ENCODE results near the gene BACE2.
"Not testable (repeated sequence)": the region's sequence is repeated elsewhere in the genome, so short reads cannot be mapped to it uniquely, and the experiment has no call there.

The BACE2 gene

GRCh38 chr21:41280115-41280919 lies 112.4 kb downstream of the BACE2 start:
- DNase-seq (ENCODE audit: low read depth): no peak

DNA sequence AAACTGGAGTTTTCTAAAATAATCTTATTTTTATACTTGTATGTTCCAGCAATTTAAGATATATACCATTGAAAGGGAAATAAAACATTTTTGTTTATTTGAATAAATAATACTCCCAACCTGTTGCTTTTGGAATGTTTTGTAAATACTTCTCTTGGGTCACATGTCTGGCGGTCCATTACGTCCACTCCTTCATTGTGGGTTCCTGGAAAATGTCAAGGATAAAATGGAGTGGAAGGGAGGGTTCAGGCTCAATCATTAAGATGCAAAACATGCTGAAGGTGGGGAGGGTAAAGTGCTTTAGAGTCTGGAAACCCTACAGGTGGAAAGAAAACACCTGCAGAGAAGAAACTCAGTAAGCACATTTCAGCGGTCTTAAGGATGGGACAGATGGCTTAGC lies 114.5 kb downstream of the BACE2 start:
- no peak for DNase-seq (ENCODE audit: low read depth)

GRCh38 chr21:41283211-41283818 lies 115.4 kb downstream of the BACE2 start:
- no peak for DNase-seq (ENCODE audit: low read depth)

- no peak for DNase-seq (ENCODE audit: low read depth)
These were observed 121.5 kb downstream of the BACE2 start for GRCh38 chr21:41289431-41289830.

DNA sequence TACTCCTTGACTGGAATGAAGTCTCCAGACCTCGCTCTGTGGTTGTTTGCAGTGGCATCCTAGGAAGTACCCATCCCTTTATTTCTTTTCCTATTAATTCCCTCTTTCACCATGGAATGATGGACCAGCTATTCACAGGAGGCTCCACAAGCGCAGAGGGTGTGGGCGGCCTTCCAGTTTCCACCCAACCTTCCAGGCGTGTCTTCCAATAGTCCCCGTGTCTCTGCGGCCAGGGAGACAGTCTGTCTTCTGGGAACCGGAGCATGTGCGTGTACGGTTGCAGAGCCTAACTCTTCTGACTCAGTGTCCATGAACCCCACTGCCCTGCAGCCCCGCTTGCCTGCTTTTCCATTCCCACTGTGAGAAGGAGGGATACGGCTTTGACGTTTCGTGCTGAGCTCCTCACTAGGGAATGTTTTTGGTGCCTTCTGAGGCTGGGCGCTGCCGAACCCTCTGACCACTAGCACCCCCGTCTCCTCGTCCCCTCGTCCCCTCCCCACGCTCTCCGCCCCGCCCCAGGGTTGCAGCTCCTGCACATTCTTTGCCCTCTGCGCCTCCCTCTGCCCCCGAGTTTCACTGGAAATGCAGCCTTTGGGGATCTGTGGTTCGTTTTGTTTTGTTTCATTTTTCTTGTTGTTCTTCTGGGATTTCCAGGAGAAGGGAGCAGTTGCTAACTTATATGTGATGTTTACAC lies 122.3 kb downstream of the BACE2 start:
- no peak for DNase-seq (ENCODE audit: low read depth)

DNA sequence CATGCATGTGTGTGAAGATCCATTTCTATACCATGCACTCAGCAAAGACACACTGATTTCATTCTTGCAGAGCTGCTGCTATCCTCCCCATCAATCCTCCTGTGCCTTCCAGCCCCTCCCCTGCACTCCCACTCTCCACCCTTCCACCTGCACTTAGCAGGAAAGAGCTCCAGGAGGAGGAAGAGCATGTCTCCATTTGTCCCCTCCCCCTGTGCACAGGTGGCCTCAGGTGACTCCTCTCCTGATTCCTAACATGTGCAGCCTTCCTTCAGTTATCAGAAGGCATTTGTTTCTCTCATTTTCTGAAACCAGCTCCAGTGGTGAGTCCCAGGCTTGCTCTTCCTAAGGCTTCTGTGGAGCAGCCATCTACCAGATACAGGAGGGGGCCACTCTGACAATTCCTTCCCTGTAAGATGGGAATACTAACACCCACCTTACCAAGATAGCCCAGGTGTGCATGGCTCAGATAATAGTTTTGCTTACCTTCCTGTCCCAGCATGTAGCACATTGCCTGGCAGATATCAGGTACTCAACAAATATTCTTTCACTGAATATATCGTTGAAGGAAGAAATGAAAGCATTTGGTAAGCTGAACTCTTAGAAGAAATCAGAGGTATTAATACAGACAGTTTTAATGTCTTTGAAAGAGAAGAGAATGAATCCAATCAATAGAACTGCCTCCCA lies 126.7 kb downstream of the BACE2 start:
- no peak for DNase-seq (ENCODE audit: low read depth)

- DNase-seq (ENCODE audit: low read depth): no peak
These were observed 127.8 kb downstream of the BACE2 start for GRCh38 chr21:41295721-41296254.

DNA sequence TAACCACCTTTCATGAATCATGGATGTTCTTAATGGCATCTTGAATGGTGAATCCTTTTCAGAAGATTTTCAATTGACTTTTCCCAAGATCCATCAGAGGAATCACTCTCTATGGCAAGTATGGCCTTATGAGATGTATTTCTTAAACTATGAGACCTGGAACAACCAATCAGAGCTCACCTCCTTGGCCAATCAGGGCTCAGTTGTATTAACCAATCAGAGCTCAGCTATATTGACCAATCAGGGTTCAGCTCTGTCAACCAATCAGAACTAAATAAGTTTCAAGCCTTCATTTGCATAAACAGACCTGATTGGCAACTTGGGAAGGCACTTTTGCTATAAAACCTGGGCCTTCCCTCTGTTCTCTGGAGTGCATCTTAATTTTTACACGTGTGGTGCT lies 135.0 kb downstream of the BACE2 start:
- DNase-seq (ENCODE audit: low read depth): no peak

DNA sequence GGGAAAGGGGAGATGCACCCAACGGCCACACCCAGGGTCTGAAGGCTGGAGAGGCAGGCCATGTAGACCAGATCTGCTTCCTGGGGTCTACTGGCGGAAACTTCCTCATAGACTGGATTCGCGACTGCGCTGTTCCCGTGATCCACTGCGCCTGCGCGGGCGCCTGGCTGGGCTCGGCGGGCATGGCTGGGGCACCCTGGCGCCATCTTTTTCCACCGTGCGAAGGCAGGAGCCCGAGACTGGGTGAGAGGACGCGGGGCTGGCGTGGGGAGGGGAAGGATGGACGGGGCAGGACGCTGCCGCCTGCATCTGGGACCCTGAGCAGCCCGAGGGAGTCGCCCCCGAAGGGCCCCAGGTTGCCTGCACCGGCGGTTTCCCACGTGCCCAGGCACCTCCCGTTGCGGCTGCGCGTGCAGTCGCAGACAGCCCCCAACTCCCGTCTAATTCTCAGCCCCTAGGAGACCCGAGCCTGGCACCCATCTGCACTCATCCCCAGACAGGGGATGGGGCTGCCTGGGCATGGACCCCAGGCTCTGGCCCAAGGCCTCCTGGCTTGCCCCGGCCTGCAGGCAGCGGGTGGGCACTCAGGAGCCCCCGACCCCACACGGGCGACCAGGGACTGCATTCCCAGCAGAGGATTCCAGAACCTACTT lies 136.2 kb downstream of the BACE2 start:
- no peak for DNase-seq (ENCODE audit: low read depth)

DNA sequence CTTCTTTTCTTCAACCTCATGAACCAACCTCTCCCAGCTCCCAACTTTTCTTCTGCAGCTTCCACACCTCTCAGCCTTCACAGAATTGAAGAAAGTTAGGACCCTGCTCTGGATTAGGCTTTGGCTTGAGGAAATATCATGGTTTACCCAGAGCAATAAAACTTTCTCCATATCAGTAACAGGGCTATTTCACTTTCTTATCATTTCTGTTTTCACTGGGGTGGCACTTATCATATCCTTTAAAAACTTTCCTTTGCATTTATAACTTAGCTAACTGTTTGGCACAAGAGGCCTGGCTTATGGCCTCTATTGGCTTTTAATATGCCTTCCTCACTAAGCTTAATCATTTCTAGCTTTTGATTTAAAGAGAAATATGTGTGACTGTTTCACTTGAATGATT lies 139.3 kb downstream of the BACE2 start:
- no peak for DNase-seq (ENCODE audit: low read depth)

DNA sequence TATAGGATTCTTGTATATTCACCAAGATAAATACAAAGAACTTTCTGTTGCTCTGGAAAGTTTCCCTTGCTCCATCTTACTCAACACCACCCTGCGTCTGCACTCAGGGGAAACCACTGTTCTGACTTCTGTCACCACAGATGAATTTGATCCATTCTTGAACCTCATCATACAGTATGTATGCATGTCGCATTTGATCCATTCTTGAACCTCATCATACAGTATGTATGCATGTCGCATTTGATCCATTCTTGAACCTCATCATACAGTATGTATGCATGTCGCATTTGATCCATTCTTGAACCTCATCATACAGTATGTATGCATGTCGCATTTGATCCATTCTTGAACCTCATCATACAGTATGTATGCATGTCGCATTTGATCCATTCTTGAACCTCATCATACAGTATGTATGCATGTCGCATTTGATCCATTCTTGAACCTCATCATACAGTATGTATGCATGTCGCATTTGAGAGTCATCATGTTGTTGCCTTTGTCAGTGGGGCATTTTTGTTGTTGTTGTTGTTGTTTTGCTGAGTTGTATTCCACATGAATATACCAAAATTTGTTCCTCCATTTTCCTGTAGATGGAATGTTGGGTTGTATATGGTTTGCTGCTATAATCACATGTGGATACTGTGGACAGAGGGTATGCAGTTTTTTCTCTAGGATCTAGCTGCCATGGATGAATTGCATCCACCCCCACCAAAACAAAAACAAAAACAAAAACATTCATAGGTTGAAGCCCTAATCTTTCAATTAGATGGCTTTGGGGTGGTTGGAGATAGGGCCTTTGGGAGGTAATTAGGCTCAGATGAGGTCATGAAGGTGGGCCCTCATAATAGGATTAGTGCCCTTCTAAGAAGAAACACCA lies 145.6 kb downstream of the BACE2 start:
- DNase-seq (ENCODE audit: low read depth): not testable (repeated sequence)

- no peak for DNase-seq (ENCODE audit: low read depth)
These were observed 147.8 kb downstream of the BACE2 start for GRCh38 chr21:41315726-41316125.

GRCh38 chr21:41316200-41317062 lies 148.5 kb downstream of the BACE2 start, which contains the start of gene FAM3B:
Gene FAM3B (plus strand): TSS chr21:41316801. CDS start chr21:41316880, 79 bp downstream.
- DNase-seq (ENCODE audit: low read depth): no peak

DNA sequence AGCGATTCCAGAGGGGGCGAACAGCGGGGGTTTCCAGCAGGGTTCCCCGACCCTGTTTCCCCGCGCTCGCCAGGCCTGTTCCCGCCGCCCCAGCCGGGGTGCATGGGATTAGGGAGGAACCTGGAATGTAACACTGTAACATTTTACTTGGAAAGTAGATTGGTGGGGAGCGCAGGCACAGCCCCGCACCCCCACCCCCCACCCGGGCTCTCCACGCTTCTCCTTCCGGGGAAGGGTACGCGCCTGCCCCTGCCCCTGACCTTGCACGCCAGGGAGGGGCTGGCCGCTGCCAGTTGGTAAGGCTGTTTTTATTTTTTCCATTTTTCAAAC lies 149.1 kb downstream of the BACE2 start:
- DNase-seq (ENCODE audit: low read depth): no peak

DNA sequence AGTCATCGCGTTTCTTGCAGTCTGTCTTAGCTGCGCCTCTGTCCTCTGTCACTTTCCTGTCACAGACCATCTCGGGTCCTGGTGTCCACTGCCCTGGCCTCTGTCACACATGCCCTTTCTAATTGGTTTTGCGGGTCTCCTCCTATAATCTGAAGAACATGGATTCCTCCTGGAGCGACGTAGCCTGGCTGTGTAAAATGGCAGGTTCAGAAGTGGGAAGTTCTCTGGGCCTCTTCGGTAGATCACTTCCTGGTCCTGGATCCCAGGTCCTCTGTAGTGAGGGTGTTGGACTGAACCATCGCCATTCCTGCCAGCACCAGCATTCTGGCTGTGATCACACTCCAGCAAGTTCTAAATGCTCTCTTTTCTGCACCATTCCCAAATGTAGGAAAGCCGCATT lies 149.5 kb downstream of the BACE2 start:
- DNase-seq (ENCODE audit: low read depth): no peak

GRCh38 chr21:41318218-41318617 lies 150.3 kb downstream of the BACE2 start:
- no peak for DNase-seq (ENCODE audit: low read depth)

- DNase-seq (ENCODE audit: low read depth): no peak
These were observed 151.3 kb downstream of the BACE2 start for GRCh38 chr21:41319273-41319672.

- DNase-seq (ENCODE audit: low read depth): no peak
These were observed 153.4 kb downstream of the BACE2 start for GRCh38 chr21:41321211-41321907.

DNA sequence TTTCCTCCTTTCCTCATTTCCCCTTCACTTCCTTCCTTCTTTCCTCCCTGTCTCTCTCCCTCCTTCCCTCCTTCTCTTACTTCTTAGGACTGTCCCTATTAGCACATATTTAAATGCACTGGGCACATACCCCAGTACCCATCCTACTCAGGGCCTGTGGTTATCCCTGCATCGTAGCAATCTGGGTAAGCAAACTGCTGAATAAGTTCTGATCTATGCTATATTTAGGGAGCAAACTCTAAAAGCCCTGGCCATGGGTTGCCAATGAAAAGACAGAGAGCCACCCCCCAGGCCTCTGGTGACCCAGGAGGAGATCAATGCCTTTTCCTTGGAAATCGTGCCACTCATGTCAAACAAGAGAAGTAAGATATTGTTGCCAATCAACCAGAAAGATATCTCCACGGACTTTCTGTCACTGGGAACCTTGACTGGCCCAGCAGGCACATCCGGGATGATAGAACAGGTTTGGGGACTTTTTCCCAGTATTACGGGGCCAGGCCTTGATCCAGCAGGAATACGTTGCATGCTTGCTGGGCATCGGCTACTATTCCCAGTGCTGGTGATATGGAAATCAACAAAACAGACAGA lies 154.0 kb downstream of the BACE2 start:
- no peak for DNase-seq (ENCODE audit: low read depth)
